Upper lobe of left lung (tissue), 4 donors: ENCODE results near the gene PHOSPHO2.

Source experiments
- POLR2A ChIP-seq, 4 donors: fragments of 450-650 bp; IDR thresholded peaks; one replicate each; pipeline ENCODE4 v1.5.1; 2016 to 2017; ENCODE audit warnings: antibody characterized with exemption in 4 of 4, mild to moderate bottlenecking in 2 of 4
- TF ChIP-seq, protein P1 (sequence below), 6 experiments: fragments of 450-650 bp in 4 of 6; fragments of 200-600 bp in 2 of 6; sonication (generic) in 2 of 6; IDR thresholded peaks; one replicate each; pipeline ENCODE4 v1.5.1; 2016 to 2019; ENCODE audit warnings: antibody characterized with exemption in 6 of 6

- TF ChIP-seq POLR2A (IDR thresholded peaks at IDR 0.05): no peak
- TF ChIP-seq, protein P1, sequence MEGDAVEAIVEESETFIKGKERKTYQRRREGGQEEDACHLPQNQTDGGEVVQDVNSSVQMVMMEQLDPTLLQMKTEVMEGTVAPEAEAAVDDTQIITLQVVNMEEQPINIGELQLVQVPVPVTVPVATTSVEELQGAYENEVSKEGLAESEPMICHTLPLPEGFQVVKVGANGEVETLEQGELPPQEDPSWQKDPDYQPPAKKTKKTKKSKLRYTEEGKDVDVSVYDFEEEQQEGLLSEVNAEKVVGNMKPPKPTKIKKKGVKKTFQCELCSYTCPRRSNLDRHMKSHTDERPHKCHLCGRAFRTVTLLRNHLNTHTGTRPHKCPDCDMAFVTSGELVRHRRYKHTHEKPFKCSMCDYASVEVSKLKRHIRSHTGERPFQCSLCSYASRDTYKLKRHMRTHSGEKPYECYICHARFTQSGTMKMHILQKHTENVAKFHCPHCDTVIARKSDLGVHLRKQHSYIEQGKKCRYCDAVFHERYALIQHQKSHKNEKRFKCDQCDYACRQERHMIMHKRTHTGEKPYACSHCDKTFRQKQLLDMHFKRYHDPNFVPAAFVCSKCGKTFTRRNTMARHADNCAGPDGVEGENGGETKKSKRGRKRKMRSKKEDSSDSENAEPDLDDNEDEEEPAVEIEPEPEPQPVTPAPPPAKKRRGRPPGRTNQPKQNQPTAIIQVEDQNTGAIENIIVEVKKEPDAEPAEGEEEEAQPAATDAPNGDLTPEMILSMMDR (IDR thresholded peaks at IDR 0.05): no peak
Observed at GRCh38 chr2:169718930-169719504, 24.7 kb downstream of the PHOSPHO2 start.
